Colonic mucosa (tissue), 4 donors: ENCODE measurements around the gene HPS1. TPM values are rescaled to one million over a fixed set of nuclear protein-coding genes. Genes with fewer than 3 reads are reported as not detected.

Experiments used
- DNase-seq: peaks from one replicate; pipeline ENCODE4 v3.0.0-alpha.2; 2020
- H3K27ac ChIP-seq: fragments of 200-600 bp; one replicate; pipeline ENCODE4 v1.8.0; 2021
- H3K27me3 ChIP-seq: fragments of 200-600 bp; one replicate; pipeline ENCODE4 v1.8.0; 2021
- H3K36me3 ChIP-seq: fragments of 200-600 bp; one replicate; pipeline ENCODE4 v1.8.0; 2021
- H3K4me1 ChIP-seq: fragments of 200-600 bp; one replicate; pipeline ENCODE4 v1.8.0; 2021; ENCODE audit warnings: mild to moderate bottlenecking
- H3K4me3 ChIP-seq: fragments of 200-600 bp; one replicate; pipeline ENCODE4 v1.8.0; 2021
- H3K9ac ChIP-seq, 2 donors: one replicate each; pipeline ENCODE4 v1.7.0; 2013; ENCODE audit warnings: control low read depth in 2 of 2, low read depth in 2 of 2, low read length in 2 of 2
- H3K9me3 ChIP-seq: fragments of 200-600 bp; one replicate; pipeline ENCODE4 v1.8.0; 2021
- CTCF ChIP-seq: fragments of 200-600 bp; IDR thresholded peaks from one replicate; pipeline ENCODE4 v1.8.0; 2022; ENCODE audit warnings: antibody characterized with exemption, mild to moderate bottlenecking
- intact Hi-C: fragments of 100-400 bp; cut with DNase I; formaldehyde crosslinking; loops from one replicate; pipeline ENCODE4 v1.14.1; 2022
- total RNA-seq, 2 donors: library from RNA; stranded (reverse); fragmentation: NEBNext Ultra II Directional in 1 of 2; extraction: Animal tissue kit (Norgen Biotek cat#: 25700) in 1 of 2; gene quantifications; one replicate each; pipeline ENCODE4 v1.2.1, GENCODE V29; 2021
- donor health status: healthy.
- donor health status: DM: no; HTN: no; CAD: no.
- donor health status: DM: no; HTN: no; CAD: no.

HPS1 gene
- 10 to 100 TPM; 69.5 to 72.2 TPM for total RNA-seq

DNA sequence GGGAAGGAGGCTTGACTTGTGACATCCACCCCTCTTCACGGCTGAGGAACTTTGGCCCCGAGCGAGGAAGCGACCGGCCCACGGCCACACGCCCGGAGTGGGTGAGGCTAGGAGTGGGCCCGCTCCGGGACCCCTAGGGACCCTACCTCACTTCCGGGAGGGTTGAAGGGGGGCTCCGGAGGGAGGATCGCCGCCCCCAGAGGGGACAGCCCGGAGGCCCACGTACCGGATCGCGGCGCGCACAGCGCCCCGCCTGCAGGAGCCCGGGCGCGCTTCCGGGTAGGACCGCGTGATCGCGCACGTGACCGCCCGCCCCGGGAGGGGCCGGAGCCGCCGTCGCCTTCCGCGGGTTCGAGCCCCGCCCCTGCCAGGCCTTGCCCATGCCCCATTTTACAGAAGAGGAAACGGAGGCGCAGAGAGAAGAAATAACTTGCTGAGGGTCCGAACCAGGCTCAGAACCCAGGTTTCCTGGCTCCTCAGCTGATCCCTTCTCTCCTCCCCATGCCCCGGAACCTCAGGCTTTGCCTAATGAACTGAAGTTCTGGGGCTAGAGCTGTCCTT, at the start of gene HPS1:
Gene HPS1 (minus strand): TSS at position 275 of the 561 bp plus-strand sequence. CDS start 3,695 bp downstream, outside the sequence.
- H3K36me3 ChIP-seq: no peaks in the 10 kb centered on the region
- no peaks in the 10 kb centered on the region for H3K9me3 ChIP-seq
- H3K4me1 ChIP-seq: peaks cover 3% of the 10 kb centered on the region
- no peaks in the 10 kb centered on the region for H3K27me3 ChIP-seq
- peak within 1 kb of the TSS; percentile 80 to 89 for H3K9ac ChIP-seq
- H3K4me3 ChIP-seq: peak within 1 kb of the TSS; percentile 69
- intact Hi-C loops: no loop called here
- peak; percentile 86 for DNase-seq
- no peak for TF ChIP-seq CTCF
- H3K27ac ChIP-seq: peak within 1 kb of the TSS; percentile 77

DNA sequence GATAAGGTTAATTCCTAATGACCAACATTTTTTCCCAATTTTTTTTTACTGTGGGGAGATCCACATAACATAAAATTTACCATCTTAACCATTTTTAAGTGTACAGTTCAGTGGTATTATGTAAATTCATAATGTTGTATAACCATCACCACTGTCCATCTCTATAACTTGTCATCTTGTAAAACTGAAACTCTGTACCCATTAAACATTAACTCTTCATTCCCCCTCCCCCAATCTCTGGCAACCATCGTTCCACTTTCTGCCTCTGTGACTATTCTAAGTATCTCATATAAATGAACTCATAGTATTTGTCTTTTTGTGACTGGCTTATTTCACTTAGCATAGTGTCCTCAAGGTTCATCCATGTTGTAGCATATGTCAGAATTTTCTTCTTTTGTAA, 46.0 kb upstream of the HPS1 start:
- Histone ChIP-seq H3K9me3 (no peaks in the 10 kb centered on the region), H3K27ac (no peak overlapping the region), H3K4me1 (no peaks in the 10 kb centered on the region), H3K4me3 (no peak overlapping the region), H3K9ac (no peak overlapping the region), H3K27me3 (no peaks in the 10 kb centered on the region), H3K36me3 (no peaks in the 10 kb centered on the region)
- intact Hi-C loops: no loop called here
- DNase-seq: no peak
- TF ChIP-seq CTCF: no peak

DNA sequence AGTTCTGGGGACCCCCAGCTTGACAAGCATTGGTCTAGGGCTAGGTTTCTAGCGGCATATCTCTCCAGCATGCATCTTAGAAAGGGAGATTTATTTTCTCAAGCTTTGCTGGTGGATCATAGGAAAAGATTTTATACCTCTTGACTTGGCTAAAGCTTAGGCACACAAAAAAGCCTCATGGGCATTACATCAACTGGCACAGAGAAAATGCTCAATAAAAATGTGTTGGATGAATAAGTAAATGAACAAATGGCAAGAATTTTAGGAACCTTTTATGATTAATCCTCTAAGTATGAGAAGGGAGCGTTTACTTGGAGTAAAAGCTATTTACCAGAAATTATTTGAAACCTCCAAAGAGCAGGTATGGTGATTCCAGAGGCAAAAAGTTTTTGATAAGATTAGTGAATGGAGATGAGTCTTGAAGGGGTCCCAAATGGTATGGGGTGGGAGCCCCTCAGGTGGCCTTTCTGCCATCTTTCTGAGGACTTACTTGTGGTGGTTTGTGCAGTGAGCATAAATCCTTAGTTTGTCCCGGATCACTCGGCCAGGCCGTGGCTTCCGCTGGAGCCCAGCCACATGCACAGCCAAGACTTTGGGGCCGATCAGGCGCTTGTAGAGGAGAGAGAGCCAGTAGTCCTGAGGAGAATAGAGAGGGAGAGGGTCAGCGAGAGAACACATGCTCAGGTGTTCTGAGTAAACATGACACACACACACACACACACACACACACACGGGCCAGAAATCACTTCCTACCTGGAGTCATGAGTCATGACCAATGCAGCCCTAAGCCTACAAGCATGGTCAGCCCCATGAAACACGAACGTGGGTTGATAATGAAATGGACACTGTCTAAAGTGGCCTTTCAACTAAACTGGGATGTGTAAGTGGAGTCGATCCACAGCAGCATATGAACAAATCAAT, 43.1 kb upstream of the HPS1 start:
- no peak for TF ChIP-seq CTCF
- H3K9ac ChIP-seq: no peak overlapping the region
- DNase-seq: no peak
- no peaks in the 10 kb centered on the region for H3K36me3 ChIP-seq
- no peaks in the 10 kb centered on the region for H3K27me3 ChIP-seq
- no peak overlapping the region for H3K4me3 ChIP-seq
- H3K9me3 ChIP-seq: no peaks in the 10 kb centered on the region
- intact Hi-C loops: no loop called here
- H3K4me1 ChIP-seq: no peaks in the 10 kb centered on the region
- no peak overlapping the region for H3K27ac ChIP-seq

- H3K36me3 ChIP-seq: no peaks in the 10 kb centered on the region
- no peak overlapping the region for H3K27ac ChIP-seq
- no peak overlapping the region for H3K4me3 ChIP-seq
- no peaks in the 10 kb centered on the region for H3K9me3 ChIP-seq
- no peaks in the 10 kb centered on the region for H3K27me3 ChIP-seq
- no peak for DNase-seq
- intact Hi-C loops: no loop called here
- no peak overlapping the region for H3K9ac ChIP-seq
- no peak for TF ChIP-seq CTCF
- no peaks in the 10 kb centered on the region for H3K4me1 ChIP-seq
Measured at GRCh38 chr10:98488669-98489430, 42.1 kb upstream of the HPS1 start.

DNA sequence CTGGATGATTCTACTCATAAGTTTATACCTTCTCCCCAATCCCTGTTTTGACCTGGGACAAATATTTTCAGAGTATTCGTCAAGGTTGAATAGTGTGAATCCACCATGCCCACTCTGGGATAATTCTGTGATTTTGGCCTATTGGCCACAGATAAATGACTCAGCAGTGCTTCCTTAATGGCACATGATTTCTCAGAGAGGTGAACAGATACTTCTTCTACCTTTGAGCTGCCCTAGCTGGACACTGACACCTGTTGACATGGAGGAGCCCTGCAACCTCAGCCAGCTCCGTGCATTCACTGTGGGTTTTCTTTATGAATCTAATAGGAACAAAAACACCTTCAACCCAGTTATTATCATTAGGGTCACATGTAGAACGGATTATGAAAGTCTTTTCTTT, 40.9 kb upstream of the HPS1 start:
- Histone ChIP-seq H3K9me3 (no peaks in the 10 kb centered on the region), H3K9ac (no peak overlapping the region), H3K36me3 (no peaks in the 10 kb centered on the region), H3K27me3 (no peaks in the 10 kb centered on the region), H3K4me3 (no peak overlapping the region), H3K27ac (no peak overlapping the region), H3K4me1 (no peaks in the 10 kb centered on the region)
- intact Hi-C loops: no loop called here
- DNase-seq: no peak
- TF ChIP-seq CTCF: no peak
